B cell (primary cell): ENCODE results near the gene KDM6B. TPM values are rescaled to one million over a fixed set of nuclear protein-coding genes. Genes with fewer than 3 reads are reported as not detected.

Experiments
- ATAC-seq: fragments of 200-7000 bp; cut with Tn5 transposase; one replicate; pipeline ENCODE4 v1.10.0; 2021; ENCODE audit warnings: low read depth, mild to moderate bottlenecking, moderate number of reproducible peaks, moderate library complexity
- CTCF ChIA-PET: fragments of 350-600 bp; sonication (Branson Sonifier 250); formaldehyde crosslinking; loops from one replicate; lab custom pipeline; 2021; ENCODE audit warnings: antibody characterized with exemption, inconsistent platforms; lab: Charles Lee
- POLR2A ChIA-PET: fragments of 350-600 bp; sonication (Branson Sonifier 250); formaldehyde crosslinking; loops from one replicate; lab custom pipeline; 2021; ENCODE audit warnings: antibody characterized with exemption; lab: Charles Lee
- DNase-seq: peaks from one replicate; pipeline ENCODE4 v3.0.0; 2013
- H2AFZ ChIP-seq: 2 replicates; pipeline ENCODE4 v1.6.1; 2012; ENCODE audit warnings: mild to moderate bottlenecking, low read depth, low read length; ENCODE audit not compliant: insufficient read depth, poor library complexity, severe bottlenecking
- H3K27ac ChIP-seq, 2 donors: 1 replicate in 1 of 2; 2 replicates in 1 of 2; pipeline ENCODE4 v1.5.1; 2012 to 2013; ENCODE audit warnings: low read length in 2 of 2, mild to moderate bottlenecking in 2 of 2, moderate library complexity in 1 of 2
- H3K27me3 ChIP-seq, 4 experiments: fragments of 200-600 bp in 1 of 4; sonication (generic) in 1 of 4; replicated peaks in 1 of 4; 1 replicate in 2 of 4; 2 replicates in 2 of 4; pipeline versions ENCODE4 v1.6.1 to v1.7.0; 2013 to 2016; ENCODE audit warnings: low read length in 3 of 4, mild to moderate bottlenecking in 2 of 4, mixed read lengths in 1 of 4, moderate library complexity in 1 of 4; ENCODE audit not compliant: insufficient read depth in 4 of 4, control insufficient read depth in 3 of 4; ENCODE audit errors: control extremely low read depth in 1 of 4
- H3K36me3 ChIP-seq, 2 experiments: replicated peaks in 1 of 2; 1 replicate in 1 of 2; 2 replicates in 1 of 2; pipeline versions ENCODE4 v1.6.1 to v1.7.1; 2013; ENCODE audit warnings: low read length in 1 of 2; ENCODE audit not compliant: insufficient read depth in 2 of 2, control insufficient read depth in 1 of 2; ENCODE audit errors: control extremely low read depth in 1 of 2, extremely low read depth in 1 of 2
- H3K4me1 ChIP-seq, 2 donors: fragments of 200-600 bp in 1 of 2; sonication (generic) in 1 of 2; 1 replicate in 1 of 2; 2 replicates in 1 of 2; pipeline versions ENCODE4 v1.5.1 to v1.6.1; 2013 to 2017; ENCODE audit warnings: low read length in 2 of 2; ENCODE audit not compliant: control insufficient read depth in 2 of 2, insufficient read depth in 2 of 2
- H3K4me2 ChIP-seq: replicated peaks from 2 replicates; pipeline ENCODE3; 2012; ENCODE audit warnings: mild to moderate bottlenecking, low read depth, low read length; ENCODE audit not compliant: poor library complexity, severe bottlenecking
- H3K4me3 ChIP-seq, 5 experiments: fragments of 200-600 bp in 1 of 5; sonication (generic) in 1 of 5; 1 replicate in 3 of 5; 2 replicates in 2 of 5; pipeline versions ENCODE4 v1.5.1 to v1.7.0; 2011 to 2016; ENCODE audit warnings: low read length in 4 of 5, mild to moderate bottlenecking in 4 of 5, low read depth in 2 of 5, control low read depth in 1 of 5, moderate library complexity in 1 of 5; ENCODE audit not compliant: insufficient read depth in 1 of 5; ENCODE audit errors: control extremely low read depth in 1 of 5, extremely low read depth in 1 of 5
- H3K79me2 ChIP-seq: fragments of 200-600 bp; sonication (generic); one replicate; pipeline ENCODE4 v1.6.0; 2016; ENCODE audit warnings: low read length; ENCODE audit not compliant: control insufficient read depth, insufficient read depth
- H3K9ac ChIP-seq: fragments of 200-600 bp; sonication (generic); 2 replicates; pipeline ENCODE4 v1.6.1; 2017; ENCODE audit warnings: mild to moderate bottlenecking, low read length, moderate library complexity
- H3K9me3 ChIP-seq, 3 donors: one replicate each; pipeline versions ENCODE4 v1.6.1 to v1.7.1; 2013; ENCODE audit warnings: low read length in 2 of 3; ENCODE audit not compliant: control insufficient read depth in 2 of 3, insufficient read depth in 1 of 3; ENCODE audit errors: control extremely low read depth in 1 of 3
- H4K20me1 ChIP-seq: 2 replicates; pipeline ENCODE4 v1.6.0; 2012; ENCODE audit warnings: mild to moderate bottlenecking, low read length; ENCODE audit not compliant: insufficient read depth, control insufficient read depth, poor library complexity, severe bottlenecking
- H3K27ac Mint-ChIP-seq: one replicate; pipeline ENCODE4 v1.8.0; 2021; ENCODE audit warnings: mixed read lengths
- H3K27me3 Mint-ChIP-seq: one replicate; pipeline ENCODE4 v1.8.0; 2021; ENCODE audit warnings: mixed read lengths
- H3K4me1 Mint-ChIP-seq: one replicate; pipeline ENCODE4 v1.8.0; 2021; ENCODE audit warnings: mixed read lengths
- H3K4me3 Mint-ChIP-seq: one replicate; pipeline ENCODE4 v1.8.0; 2021; ENCODE audit warnings: mixed read lengths
- H3K9me3 Mint-ChIP-seq: one replicate; pipeline ENCODE4 v1.8.0; 2022; ENCODE audit warnings: mixed read lengths; ENCODE audit not compliant: insufficient read depth
- CTCF ChIP-seq: fragments of 200-600 bp; IDR thresholded peaks from one replicate; pipeline ENCODE4 v1.8.0; 2022; ENCODE audit warnings: antibody characterized with exemption, mild to moderate bottlenecking
- EZH2 ChIP-seq: IDR thresholded peaks from 2 replicates; pipeline ENCODE4 v1.6.1; 2012; ENCODE audit warnings: borderline replicate concordance, low read depth, mild to moderate bottlenecking, moderate library complexity, low read length; ENCODE audit not compliant: insufficient read depth, poor library complexity, severe bottlenecking
- WGBS: methylation state at CpG from one replicate; pipeline ENCODE4 v1.1.5; 2013; ENCODE audit warnings: missing lambda C conversion rate; ENCODE audit not compliant: insufficient coverage; 5-methylcytosine and 5-hydroxymethylcytosine counted together
- intact Hi-C: fragments of 100-400 bp; cut with micrococcal nuclease; formaldehyde crosslinking; loops from one replicate; pipeline ENCODE4 v1.10.0; 2022
- polyA plus RNA-seq: library from polyadenylated mRNA; depleted of rRNA; stranded (reverse); fragments of >200 nt; gene quantifications from 2 replicates; pipeline ENCODE4 v1.2.3, GENCODE V29; 2012
- total RNA-seq, 2 donors: library from RNA; stranded (reverse); fragments of 120-200 nt in 1 of 2; gene quantifications; 1 replicate in 1 of 2; 2 replicates in 1 of 2; pipeline versions ENCODE4 v1.2.3 to v1.2.4, GENCODE V29; 2013 to 2022

The KDM6B gene
- total and polyA plus RNA-seq, 2 donors (not counting 1 experiment from before 2014, with no cell fraction given): 18.6 to 110 TPM

- Histone ChIP-seq H3K27me3 (no peaks in the 10 kb centered on the region), H3K79me2 (peaks cover 9% of the 10 kb centered on the region), H2AFZ (peak overlapping the region; percentile 87), H3K27ac (peak overlapping the region; percentile 85 to 90), H3K4me3 (peak overlapping the region; percentile 54 to 92 (median 76)), H3K4me1 (peaks cover 23 to 40% of the 10 kb centered on the region in 2 donors), H3K4me2 (peak overlapping the region; percentile 83), H3K9me3 (no peaks in the 10 kb centered on the region), H4K20me1 (peaks cover 25% of the 10 kb centered on the region), H3K36me3 (peaks cover 0 to 8% of the 10 kb centered on the region in 2 experiments), H3K9ac (peak overlapping the region; percentile 82)
- ATAC-seq (no peak), DNase-seq (peak; percentile 67)
- H3K27me3 Mint-ChIP-seq: no peaks in the 10 kb centered on the region
- intact Hi-C loops: loop anchor here (5.0 kb wide), 4 partner anchors 61 to 604 kb away; partner anchors contain the start of genes CTDNEP1, ELP5, RNF227 and TP53
- no peak for TF ChIP-seq EZH2
- no peak for TF ChIP-seq CTCF
- H3K9me3 Mint-ChIP-seq: no peaks in the 10 kb centered on the region
- H3K4me3 Mint-ChIP-seq: no peak overlapping the region
- POLR2A ChIA-PET: interaction anchor here (0.6 to 1.7 kb wide), 15 partner anchors 10 to 614 kb away, joined by 3 to 21 read pairs (median 4); partner anchors contain the start of genes CNTROB, CTC1, GABARAP and KDM6B
- WGBS: 2% methylated on average over 19 of the region's 29 CpGs
- CTCF ChIA-PET: interaction anchor here (0.7 to 2.6 kb wide), 13 partner anchors 14 to 217 kb away, joined by 3 to 53 read pairs (median 7); partner anchors contain the start of genes CNTROB, TP53, TRAPPC1 and WRAP53
- H3K4me1 Mint-ChIP-seq: peaks cover 13% of the 10 kb centered on the region
- H3K27ac Mint-ChIP-seq: no peak overlapping the region
These were observed 22.2 kb downstream of the KDM6B start for GRCh38 chr17:7856011-7856810.
